ENCODE results near the gene PDXK. TPM values are rescaled to one million over a fixed set of nuclear protein-coding genes. Genes with fewer than 3 reads are reported as not detected.

Gene PDXK
- total and polyA plus RNA-seq, 10 of the 15 experiments (the other 5 are each of a cell fraction or from before 2014, with no cell fraction given): 3.7 to 141 (median 60.0) TPM

- no peak overlapping the region for H3K4me3 ChIP-seq
- no TSS peak for BruUV-seq (replicated peaks)
- POLR2A ChIA-PET: no interaction called here
- CTCF ChIA-PET: no interaction called here
- no peaks in the 10 kb centered on the region for H3K79me2 ChIP-seq (ENCODE audit: control insufficient read depth, insufficient read depth, low read length)
- H3K9me3 ChIP-seq (replicated peaks; ENCODE audit: control insufficient read depth, insufficient read depth, low read length): no peaks in the 10 kb centered on the region
- H2AFZ ChIP-seq (ENCODE audit: control insufficient read depth, low read depth, low read length): no peak overlapping the region
- no peak for ATAC-seq
- peaks cover 10 to 31% of the 10 kb centered on the region in 2 experiments; a peak in 3 of 4 replicates for H3K36me3 ChIP-seq (ENCODE audit: control insufficient read depth in 2 of 2, insufficient read depth in 2 of 2, low read length in 1 of 2)
- H3K4me1 ChIP-seq (ENCODE audit: control insufficient read depth, insufficient read depth, low read length): no peaks in the 10 kb centered on the region
- intact Hi-C loops (cut with micrococcal nuclease; ENCODE audit: unreplicated experiment) (no loop called here), in situ Hi-C loops (cut with MboI) (loop anchor here (25.0 kb wide), 1 partner anchor 1482 kb away; the partner anchor contains the start of gene ABCG1)
- SMC1A ChIA-PET (ENCODE audit: uncharacterized antibody, unreplicated experiment): no interaction called here
- WGBS (ENCODE audit: insufficient coverage, insufficient replicate concordance, low lambda C conversion rate, missing lambda C conversion rate): 93% methylated on average over 23 of the region's 23 CpGs
- DNase-seq (ENCODE audit: low read depth, low spot score): no peak
- no peak overlapping the region for H3K27ac ChIP-seq (ENCODE audit: control insufficient read depth, insufficient read depth)
- no peak overlapping the region for H3K4me2 ChIP-seq (ENCODE audit: control insufficient read depth, insufficient read depth)
- no peak for TF ChIP-seq PML (IDR thresholded peaks at IDR 0.05; ENCODE audit: low read length)
- peak; percentile 16; the same call in 1 of the 2 replicates for TF ChIP-seq POLR2A (IDR thresholded peaks at IDR 0.05; ENCODE audit: low read depth, low read length)
- RAD21 ChIA-PET (ENCODE audit: unreplicated experiment): no interaction called here
- H3K9ac ChIP-seq (ENCODE audit: control insufficient read depth, insufficient read depth, low read length): no peak overlapping the region
- peaks cover 2% of the 10 kb centered on the region; the same call in 1 of the 2 replicates for H4K20me1 ChIP-seq (ENCODE audit: control insufficient read depth, insufficient read depth)
- no peaks in the 10 kb centered on the region for H3K27me3 ChIP-seq (replicated peaks in 1 of 2; ENCODE audit: control insufficient read depth in 2 of 2, insufficient read depth in 2 of 2, low read length in 1 of 2)
- no peak for FAIRE-seq
Observed at GRCh38 chr21:43693981-43694380, 24.9 kb upstream of the PDXK start.

DNA sequence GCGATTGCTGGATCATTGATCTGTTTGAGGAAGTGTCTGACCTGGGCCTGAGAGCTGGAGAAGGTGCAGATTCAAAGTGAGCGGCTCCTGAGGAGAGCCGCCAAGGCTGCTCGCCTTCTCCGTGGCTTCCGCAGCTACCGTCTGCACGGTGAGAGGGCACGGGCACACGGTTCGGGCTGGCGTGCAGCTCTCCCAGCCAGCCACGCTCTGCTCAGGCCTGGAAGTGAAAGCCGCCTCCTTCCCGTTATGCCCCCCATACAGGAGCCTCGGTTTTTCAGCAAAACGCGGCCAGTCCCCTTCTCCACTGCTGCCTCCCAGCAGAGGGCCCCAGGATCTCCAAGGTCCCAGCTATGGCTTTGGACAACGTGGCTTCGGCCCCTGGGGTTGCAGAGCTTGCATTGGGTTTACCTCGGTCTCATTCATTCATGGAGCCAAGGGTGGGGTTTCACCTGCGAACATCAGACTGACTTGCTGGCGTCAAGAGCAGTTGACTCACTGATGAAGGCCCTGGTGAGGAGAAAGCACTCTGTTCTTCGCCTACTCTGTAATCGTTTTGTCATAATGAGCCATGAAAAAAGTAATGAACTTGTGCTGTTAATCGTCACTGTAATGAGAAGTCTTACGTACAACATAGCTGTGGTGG lies 24.4 kb upstream of the PDXK start:
- 99% methylated on average over 27 of the region's 27 CpGs for WGBS (ENCODE audit: insufficient coverage, insufficient replicate concordance, low lambda C conversion rate, missing lambda C conversion rate)
- RAD21 ChIA-PET (ENCODE audit: unreplicated experiment): no interaction called here
- Histone ChIP-seq H3K9me3 (replicated peaks; ENCODE audit: control insufficient read depth, insufficient read depth, low read length) (no peaks in the 10 kb centered on the region), H3K9ac (ENCODE audit: control insufficient read depth, insufficient read depth, low read length) (no peak overlapping the region), H3K4me3 (no peak overlapping the region), H3K36me3 (ENCODE audit: control insufficient read depth in 2 of 2, insufficient read depth in 2 of 2, low read length in 1 of 2) (peaks cover 10 to 25% of the 10 kb centered on the region in 2 experiments; a peak in 3 of 4 replicates), H3K27ac (ENCODE audit: control insufficient read depth, insufficient read depth) (no peak overlapping the region), H3K4me1 (ENCODE audit: control insufficient read depth, insufficient read depth, low read length) (no peaks in the 10 kb centered on the region), H3K4me2 (ENCODE audit: control insufficient read depth, insufficient read depth) (no peak overlapping the region), H3K27me3 (replicated peaks in 1 of 2; ENCODE audit: control insufficient read depth in 2 of 2, insufficient read depth in 2 of 2, low read length in 1 of 2) (no peaks in the 10 kb centered on the region), H3K79me2 (ENCODE audit: control insufficient read depth, insufficient read depth, low read length) (no peaks in the 10 kb centered on the region), H2AFZ (ENCODE audit: control insufficient read depth, low read depth, low read length) (no peak overlapping the region), H4K20me1 (ENCODE audit: control insufficient read depth, insufficient read depth) (peaks cover 2% of the 10 kb centered on the region; the same call in 1 of the 2 replicates)
- TF ChIP-seq POLR2A (IDR thresholded peaks at IDR 0.05; ENCODE audit: low read depth, low read length): peak; percentile 26; the same call in 1 of the 2 replicates
- no peak for TF ChIP-seq ZNF384 (IDR thresholded peaks at IDR 0.05; ENCODE audit: borderline replicate concordance, low read depth, low read length)
- no peak for TF ChIP-seq WRNIP1 (IDR thresholded peaks at IDR 0.05; ENCODE audit: borderline replicate concordance, low read depth, low read length)
- TF ChIP-seq MTA3 (IDR thresholded peaks at IDR 0.05; ENCODE audit: borderline replicate concordance, low read length): no peak
- TF ChIP-seq RELA (IDR thresholded peaks at IDR 0.05; ENCODE audit: borderline replicate concordance, partially characterized antibody): no peak
- no peak for TF ChIP-seq PKNOX1 (IDR thresholded peaks at IDR 0.05)
- no peak for TF ChIP-seq IKZF1 (conservative IDR thresholded peaks at IDR 0.05)
- TF ChIP-seq SUZ12 (IDR thresholded peaks at IDR 0.05; ENCODE audit: unreplicated experiment): no peak
- POLR2A ChIA-PET: no interaction called here
- no TSS peak for BruUV-seq (replicated peaks)
- in situ Hi-C loops (cut with MboI) (loop anchor here (25.0 kb wide), 1 partner anchor 1482 kb away; the partner anchor contains the start of gene ABCG1), intact Hi-C loops (cut with micrococcal nuclease; ENCODE audit: unreplicated experiment) (no loop called here)
- no peak for DNase-seq (ENCODE audit: low read depth, low spot score)
- CTCF ChIA-PET: no interaction called here
- no peak for FAIRE-seq
- SMC1A ChIA-PET (ENCODE audit: uncharacterized antibody, unreplicated experiment): no interaction called here
- ATAC-seq: no peak

All from GM12878 (cell line).